IMR-90 (cell line): ENCODE data around the gene PPP1R10.

Source experiments
- CEBPB ChIP-seq: IDR thresholded peaks from 2 replicates; pipeline ENCODE4 v1.6.1; 2012; ENCODE audit warnings: low read depth, low read length, improper control_type of control experiment
- FOS ChIP-seq: fragments of 150-350 bp; IDR thresholded peaks from 2 replicates; pipeline ENCODE4 v1.6.1; 2016; ENCODE audit warnings: low read depth, low read length
- MAFK ChIP-seq: IDR thresholded peaks from 2 replicates; pipeline ENCODE4 v1.6.1; 2012; ENCODE audit warnings: low read depth, low read length, improper control_type of control experiment
- MAZ ChIP-seq: IDR thresholded peaks from 2 replicates; pipeline ENCODE4 v1.6.1; 2012; ENCODE audit warnings: low read depth, mild to moderate bottlenecking, low read length, improper control_type of control experiment, moderate library complexity, borderline replicate concordance
- MXI1 ChIP-seq: IDR thresholded peaks from 2 replicates; pipeline ENCODE4 v1.6.1; 2012; ENCODE audit warnings: low read depth, mild to moderate bottlenecking, low read length, moderate library complexity, borderline replicate concordance
- POLR2A ChIP-seq: IDR thresholded peaks from 2 replicates; pipeline ENCODE4 v1.6.1; 2012; ENCODE audit warnings: mild to moderate bottlenecking, low read depth, low read length
- RAD21 ChIP-seq: IDR thresholded peaks from 2 replicates; pipeline ENCODE4 v1.6.1; 2012; ENCODE audit warnings: low read length, improper control_type of control experiment
- RCOR1 ChIP-seq: IDR thresholded peaks from 2 replicates; pipeline ENCODE4 v1.6.1; 2012; ENCODE audit warnings: mild to moderate bottlenecking, low read length, improper control_type of control experiment; ENCODE audit not compliant: insufficient replicate concordance
- RFX5 ChIP-seq: IDR thresholded peaks from 2 replicates; pipeline ENCODE4 v1.8.0; 2012; ENCODE audit warnings: low read depth, mild to moderate bottlenecking, low read length, moderate library complexity
- SMC3 ChIP-seq: fragments of 150-350 bp; IDR thresholded peaks from 2 replicates; pipeline ENCODE4 v1.6.1; 2016; ENCODE audit warnings: low read depth, mild to moderate bottlenecking, antibody characterized with exemption, low read length, moderate library complexity
- TF ChIP-seq, protein P1 (sequence below): conservative IDR thresholded peaks from 2 replicates; pipeline ENCODE4 v1.5.1; 2012; ENCODE audit warnings: mild to moderate bottlenecking, low read depth, low read length, improper control_type of control experiment
- TF ChIP-seq, protein P2 (sequence below): fragments of 150-350 bp; IDR thresholded peaks from 2 replicates; pipeline ENCODE4 v1.6.1; 2017; ENCODE audit warnings: mild to moderate bottlenecking, antibody characterized with exemption, low read length, low read depth
- TF ChIP-seq, protein P3 (sequence below): fragments of 150-350 bp; IDR thresholded peaks from 2 replicates; pipeline ENCODE4 v1.6.1; 2016; ENCODE audit warnings: low read depth, mild to moderate bottlenecking, low read length, moderate library complexity, borderline replicate concordance

DNA sequence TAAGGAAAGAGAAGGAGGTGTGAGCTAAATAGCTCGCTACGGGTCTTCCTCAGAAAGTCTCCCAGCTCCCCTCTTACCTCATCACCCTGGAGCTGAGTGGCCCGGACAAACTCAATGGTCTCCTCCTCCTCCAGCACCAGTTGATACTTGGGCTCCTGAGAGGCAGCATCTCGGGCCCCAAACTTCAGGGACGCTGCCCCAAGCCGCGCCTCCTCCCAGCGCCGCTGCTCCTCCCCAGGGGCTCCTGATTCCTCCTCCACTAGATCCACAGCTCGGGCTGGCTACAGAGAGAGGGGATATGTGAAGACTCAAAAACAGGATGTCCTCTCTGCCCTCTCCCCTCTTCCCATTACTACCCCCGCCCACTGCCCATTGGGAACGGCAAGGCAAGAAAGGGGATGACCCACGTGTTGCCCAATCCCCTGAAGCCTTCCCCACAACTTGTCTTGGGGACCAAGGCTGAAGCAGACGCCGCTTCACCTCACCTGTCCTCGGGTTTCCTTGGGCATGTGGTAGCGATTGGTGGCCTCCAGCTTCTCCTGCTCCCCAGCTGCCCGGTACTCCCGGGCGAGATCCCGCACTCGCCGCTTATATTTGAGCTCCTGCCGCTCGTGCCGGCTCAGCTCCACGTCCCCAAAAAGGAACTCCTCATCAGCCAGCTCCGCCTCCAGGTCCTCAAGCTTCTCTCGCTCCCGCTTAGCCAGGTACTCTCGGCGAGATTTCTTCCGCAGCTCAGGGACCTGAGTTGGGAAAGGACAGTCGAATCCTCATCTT is 48.1 kb upstream of the PPP1R10 start:
- TF ChIP-seq, protein P1, sequence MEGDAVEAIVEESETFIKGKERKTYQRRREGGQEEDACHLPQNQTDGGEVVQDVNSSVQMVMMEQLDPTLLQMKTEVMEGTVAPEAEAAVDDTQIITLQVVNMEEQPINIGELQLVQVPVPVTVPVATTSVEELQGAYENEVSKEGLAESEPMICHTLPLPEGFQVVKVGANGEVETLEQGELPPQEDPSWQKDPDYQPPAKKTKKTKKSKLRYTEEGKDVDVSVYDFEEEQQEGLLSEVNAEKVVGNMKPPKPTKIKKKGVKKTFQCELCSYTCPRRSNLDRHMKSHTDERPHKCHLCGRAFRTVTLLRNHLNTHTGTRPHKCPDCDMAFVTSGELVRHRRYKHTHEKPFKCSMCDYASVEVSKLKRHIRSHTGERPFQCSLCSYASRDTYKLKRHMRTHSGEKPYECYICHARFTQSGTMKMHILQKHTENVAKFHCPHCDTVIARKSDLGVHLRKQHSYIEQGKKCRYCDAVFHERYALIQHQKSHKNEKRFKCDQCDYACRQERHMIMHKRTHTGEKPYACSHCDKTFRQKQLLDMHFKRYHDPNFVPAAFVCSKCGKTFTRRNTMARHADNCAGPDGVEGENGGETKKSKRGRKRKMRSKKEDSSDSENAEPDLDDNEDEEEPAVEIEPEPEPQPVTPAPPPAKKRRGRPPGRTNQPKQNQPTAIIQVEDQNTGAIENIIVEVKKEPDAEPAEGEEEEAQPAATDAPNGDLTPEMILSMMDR = no peak
- TF ChIP-seq RAD21 = no peak
- no peak for TF ChIP-seq RCOR1
- no peak for TF ChIP-seq SMC3
- TF ChIP-seq POLR2A = no peak
- TF ChIP-seq, protein P2, sequence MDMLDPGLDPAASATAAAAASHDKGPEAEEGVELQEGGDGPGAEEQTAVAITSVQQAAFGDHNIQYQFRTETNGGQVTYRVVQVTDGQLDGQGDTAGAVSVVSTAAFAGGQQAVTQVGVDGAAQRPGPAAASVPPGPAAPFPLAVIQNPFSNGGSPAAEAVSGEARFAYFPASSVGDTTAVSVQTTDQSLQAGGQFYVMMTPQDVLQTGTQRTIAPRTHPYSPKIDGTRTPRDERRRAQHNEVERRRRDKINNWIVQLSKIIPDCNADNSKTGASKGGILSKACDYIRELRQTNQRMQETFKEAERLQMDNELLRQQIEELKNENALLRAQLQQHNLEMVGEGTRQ = no peak
- no peak for TF ChIP-seq MXI1
- TF ChIP-seq MAFK = no peak
- no peak for TF ChIP-seq MAZ
- TF ChIP-seq FOS = no peak
- no peak for TF ChIP-seq CEBPB
- TF ChIP-seq RFX5 = no peak
- TF ChIP-seq, protein P3, sequence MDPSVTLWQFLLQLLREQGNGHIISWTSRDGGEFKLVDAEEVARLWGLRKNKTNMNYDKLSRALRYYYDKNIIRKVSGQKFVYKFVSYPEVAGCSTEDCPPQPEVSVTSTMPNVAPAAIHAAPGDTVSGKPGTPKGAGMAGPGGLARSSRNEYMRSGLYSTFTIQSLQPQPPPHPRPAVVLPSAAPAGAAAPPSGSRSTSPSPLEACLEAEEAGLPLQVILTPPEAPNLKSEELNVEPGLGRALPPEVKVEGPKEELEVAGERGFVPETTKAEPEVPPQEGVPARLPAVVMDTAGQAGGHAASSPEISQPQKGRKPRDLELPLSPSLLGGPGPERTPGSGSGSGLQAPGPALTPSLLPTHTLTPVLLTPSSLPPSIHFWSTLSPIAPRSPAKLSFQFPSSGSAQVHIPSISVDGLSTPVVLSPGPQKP = no peak
